AG08395 (cell line): ENCODE results near the gene ZFYVE19.

ENCODE experiments used
- DNase-seq: peaks from one replicate; pipeline ENCODE4 v3.0.0; 2012; ENCODE audit warnings: mixed read lengths, low spot score

The ZFYVE19 gene

GRCh38 chr15:40775740-40776536, 31.0 kb upstream of the ZFYVE19 start:
- DNase-seq = no peak

GRCh38 chr15:40776537-40777141, 30.2 kb upstream of the ZFYVE19 start:
- peak; percentile 92 for DNase-seq

GRCh38 chr15:40782609-40783227, 24.2 kb upstream of the ZFYVE19 start:
- no peak for DNase-seq

GRCh38 chr15:40785164-40785563, 21.7 kb upstream of the ZFYVE19 start:
- DNase-seq = no peak

- DNase-seq = no peak
These were observed 21.1 kb upstream of the ZFYVE19 start for GRCh38 chr15:40785814-40786213.

- peak; percentile 63 for DNase-seq
These were observed 19.5 kb upstream of the ZFYVE19 start for GRCh38 chr15:40787344-40787841.

- DNase-seq = no peak
These were observed 18.9 kb upstream of the ZFYVE19 start for GRCh38 chr15:40787991-40788390.

GRCh38 chr15:40789119-40789518, 17.8 kb upstream of the ZFYVE19 start:
- DNase-seq = no peak

- no peak for DNase-seq
These were observed 16.9 kb upstream of the ZFYVE19 start for GRCh38 chr15:40789999-40790398.

GRCh38 chr15:40790718-40791117, 16.2 kb upstream of the ZFYVE19 start:
- no peak for DNase-seq

- no peak for DNase-seq
These were observed 14.5 kb upstream of the ZFYVE19 start for GRCh38 chr15:40792394-40792793.

GRCh38 chr15:40793216-40793989, 13.5 kb upstream of the ZFYVE19 start:
- DNase-seq = peak; percentile 60

GRCh38 chr15:40796041-40796440, 10.8 kb upstream of the ZFYVE19 start:
- DNase-seq = no peak

GRCh38 chr15:40796512-40796911, 10.4 kb upstream of the ZFYVE19 start:
- DNase-seq = no peak

GRCh38 chr15:40799523-40799922, 7.4 kb upstream of the ZFYVE19 start:
- no peak for DNase-seq

- no peak for DNase-seq
These were observed 3.8 kb upstream of the ZFYVE19 start for GRCh38 chr15:40803076-40803475.

GRCh38 chr15:40803688-40804087, 3.2 kb upstream of the ZFYVE19 start:
- no peak for DNase-seq

- DNase-seq = no peak
These were observed 239 bp upstream of the ZFYVE19 start for GRCh38 chr15:40806672-40807027.

- no peak for DNase-seq
These were observed 1.1 kb downstream of the ZFYVE19 start for GRCh38 chr15:40807888-40808461.

- DNase-seq = no peak
These were observed 2.1 kb downstream of the ZFYVE19 start for GRCh38 chr15:40808861-40809450.

GRCh38 chr15:40812721-40813425, 6.0 kb downstream of the ZFYVE19 start:
- no peak for DNase-seq
